Daoy (cell line): ENCODE measurements around the gene MTERF2. TPM values are rescaled to one million over a fixed set of nuclear protein-coding genes. Genes with fewer than 3 reads are reported as not detected.

ENCODE experiments used
- DNase-seq: peaks from one replicate; pipeline ENCODE4 v3.0.0-alpha.2; 2015; ENCODE audit warnings: low read depth
- total RNA-seq: library from RNA; depleted of rRNA; stranded (reverse); fragments of >200 nt; shearing (Covaris generic); gene quantifications from 2 replicates; pipeline ENCODE4 v1.2.3, GENCODE V29; 2014

Gene MTERF2
- total RNA-seq, 1 experiment from 2014 or later: 7.5 TPM

- no peak for DNase-seq
These were observed 7.8 kb upstream of the MTERF2 start for GRCh38 chr12:106994579-106995220.

GRCh38 chr12:106987846-106988245 lies 900 bp upstream of the MTERF2 start:
- DNase-seq: no peak

DNA sequence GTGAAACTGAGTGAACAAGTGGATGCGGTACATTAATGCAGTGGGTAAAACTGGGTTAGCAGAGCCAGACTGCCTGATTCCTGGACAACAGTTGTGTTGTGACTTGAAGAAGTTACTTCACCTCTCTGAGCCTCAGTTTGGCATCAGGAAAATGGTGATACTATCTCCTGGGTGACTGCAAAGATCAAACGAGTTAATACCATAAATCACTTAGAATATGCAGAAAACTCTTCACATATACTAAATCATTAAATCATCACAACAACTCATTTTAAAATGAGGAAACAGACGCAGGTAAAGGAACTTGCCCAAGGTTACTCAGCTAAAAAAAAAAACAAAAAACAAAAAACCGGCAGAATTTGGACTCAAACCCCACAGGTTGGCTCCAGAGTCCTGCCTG lies 811 bp downstream of the MTERF2 start:
- DNase-seq: no peak

GRCh38 chr12:106985479-106985878 lies 1.5 kb downstream of the MTERF2 start:
- DNase-seq: no peak

DNA sequence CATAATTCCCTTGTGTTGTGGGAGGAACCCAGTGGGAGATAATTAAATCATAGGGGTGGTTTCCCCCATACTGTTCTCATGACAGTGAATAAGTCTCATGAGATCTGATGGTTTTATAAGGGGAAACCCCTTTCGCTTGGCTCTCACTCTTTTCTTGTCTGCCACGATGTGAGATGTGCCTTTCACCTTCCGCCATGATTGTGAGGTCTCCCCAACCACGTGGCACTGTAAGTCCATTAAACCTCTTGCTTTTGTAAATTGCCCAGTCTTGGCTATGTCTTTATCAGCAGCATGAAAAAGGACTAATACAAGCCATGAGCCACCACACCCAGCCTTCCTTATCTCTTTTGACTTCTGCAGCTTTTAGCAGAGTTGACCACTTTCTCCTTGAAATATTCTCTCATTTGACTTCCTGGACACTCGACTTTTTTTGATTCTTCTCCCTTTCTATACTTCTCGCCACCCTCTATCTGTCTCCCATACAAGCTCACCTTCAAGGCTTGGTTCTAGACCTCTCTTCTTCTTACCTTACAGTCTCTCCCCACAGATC lies 2.3 kb downstream of the MTERF2 start:
- DNase-seq: no peak

GRCh38 chr12:106982229-106982628 lies 4.7 kb downstream of the MTERF2 start:
- DNase-seq: no peak

DNA sequence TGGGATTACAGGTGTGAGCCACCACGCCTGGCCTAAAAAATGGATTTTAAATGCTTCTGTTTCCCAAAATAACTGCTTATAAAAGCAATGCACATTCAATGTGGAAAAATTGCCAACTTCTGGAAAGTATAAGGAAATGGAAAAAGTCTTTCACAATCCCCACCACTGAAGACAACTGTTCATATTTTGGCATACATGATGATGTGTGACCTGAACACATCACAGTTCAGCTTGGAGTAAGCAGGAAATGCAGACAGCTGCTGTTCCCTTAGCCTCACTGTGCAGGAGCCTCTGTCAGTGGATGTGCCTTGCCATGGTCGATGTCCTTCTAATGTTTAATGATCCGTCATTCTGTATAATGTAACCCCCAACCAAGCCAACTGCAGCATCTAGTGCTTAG lies 5.2 kb downstream of the MTERF2 start:
- no peak for DNase-seq

DNA sequence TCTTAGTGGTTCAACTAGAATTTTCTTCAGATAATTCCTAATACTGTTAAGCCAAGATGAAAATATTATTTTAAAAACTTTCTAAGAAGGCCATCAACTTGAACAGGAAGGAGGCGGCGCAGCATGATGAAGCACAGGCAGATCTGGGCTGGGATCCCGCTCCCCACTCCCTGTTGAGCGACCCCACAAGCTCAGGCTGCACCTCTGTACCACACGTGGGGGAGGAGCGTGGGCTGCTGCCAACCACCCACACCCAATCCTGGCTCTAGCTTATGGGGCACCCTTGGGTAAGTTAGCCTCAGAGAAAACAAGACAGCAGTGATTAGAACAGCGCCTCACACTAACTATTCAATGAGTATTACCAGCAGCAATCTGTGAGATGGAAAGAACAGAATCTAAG lies 6.0 kb downstream of the MTERF2 start:
- no peak for DNase-seq

GRCh38 chr12:106978035-106978800 lies 8.7 kb downstream of the MTERF2 start:
- DNase-seq: peak; percentile 54

DNA sequence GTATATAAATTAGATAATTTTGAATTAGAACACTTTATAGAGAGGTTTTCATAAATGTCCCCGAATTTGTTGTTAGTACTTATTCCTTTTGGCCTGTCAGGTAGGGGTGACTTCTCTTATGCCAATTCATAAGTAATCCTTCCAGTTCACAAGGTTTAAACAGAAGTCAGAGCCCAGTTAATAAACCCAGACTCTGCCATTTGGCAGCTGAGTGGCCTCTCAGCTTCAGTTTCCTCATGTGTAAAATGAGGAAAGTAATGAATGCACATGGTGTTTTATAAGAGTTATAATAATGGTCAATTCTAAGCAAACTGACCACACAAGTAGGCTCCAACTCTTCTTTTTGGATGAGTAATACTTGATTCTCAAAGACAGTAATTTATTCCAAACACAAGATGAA lies 10.3 kb downstream of the MTERF2 start:
- no peak for DNase-seq

DNA sequence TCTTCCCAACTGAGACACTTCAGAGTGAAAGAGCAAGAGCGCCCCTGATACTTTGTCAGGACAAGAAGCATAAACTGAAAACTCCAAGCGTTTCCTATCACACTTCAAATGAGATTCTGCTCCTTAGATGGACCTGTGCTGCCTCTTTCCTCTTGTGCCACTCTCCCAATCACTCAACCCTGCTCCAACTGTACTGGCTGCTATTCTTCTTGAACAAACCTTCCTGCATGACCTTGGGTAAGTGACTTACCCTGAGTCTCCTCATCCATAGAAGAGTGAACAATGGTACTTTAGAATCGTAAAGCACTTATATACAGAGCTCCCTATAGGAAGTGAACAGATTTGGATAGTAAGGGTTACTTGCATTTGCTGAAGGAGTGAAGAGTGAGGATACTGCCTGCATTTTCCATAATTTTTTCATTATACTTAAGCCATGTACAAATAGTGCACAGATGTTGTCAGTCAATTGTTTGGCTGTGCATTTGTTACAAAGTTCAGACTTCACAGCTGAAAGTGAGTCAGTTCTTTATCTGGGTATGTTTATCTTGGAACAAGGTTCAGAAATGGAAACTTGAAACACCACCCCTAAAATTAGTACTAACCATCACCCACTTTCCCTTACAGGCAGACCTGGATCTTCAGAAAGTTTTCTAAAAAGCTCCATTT lies 10.8 kb downstream of the MTERF2 start:
- peak; percentile 40 for DNase-seq

- peak; percentile 21 for DNase-seq
These were observed 11.8 kb downstream of the MTERF2 start for GRCh38 chr12:106975098-106975497.

- no peak for DNase-seq
These were observed 12.4 kb downstream of the MTERF2 start for GRCh38 chr12:106974511-106974910.

DNA sequence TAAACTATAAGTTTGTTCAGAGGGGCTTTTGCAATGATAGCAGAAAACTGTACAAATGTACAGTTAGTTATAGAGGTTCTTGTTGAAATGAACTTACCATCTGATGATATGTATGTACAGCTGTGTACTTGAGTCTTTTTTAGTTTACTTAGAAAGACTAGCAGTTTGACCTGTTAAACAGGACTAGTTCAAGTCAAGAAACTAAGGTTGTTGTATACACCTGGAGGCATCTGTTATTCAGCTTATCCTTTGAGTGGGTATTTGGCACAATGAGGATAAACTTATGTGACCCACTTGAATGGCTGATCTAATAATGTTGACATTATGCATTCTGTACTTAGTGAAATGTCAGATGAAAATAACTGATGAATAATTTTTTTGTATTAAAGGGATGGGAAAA lies 13.4 kb downstream of the MTERF2 start:
- DNase-seq: no peak

- DNase-seq: no peak
These were observed 15.9 kb downstream of the MTERF2 start for GRCh38 chr12:106971065-106971464.

DNA sequence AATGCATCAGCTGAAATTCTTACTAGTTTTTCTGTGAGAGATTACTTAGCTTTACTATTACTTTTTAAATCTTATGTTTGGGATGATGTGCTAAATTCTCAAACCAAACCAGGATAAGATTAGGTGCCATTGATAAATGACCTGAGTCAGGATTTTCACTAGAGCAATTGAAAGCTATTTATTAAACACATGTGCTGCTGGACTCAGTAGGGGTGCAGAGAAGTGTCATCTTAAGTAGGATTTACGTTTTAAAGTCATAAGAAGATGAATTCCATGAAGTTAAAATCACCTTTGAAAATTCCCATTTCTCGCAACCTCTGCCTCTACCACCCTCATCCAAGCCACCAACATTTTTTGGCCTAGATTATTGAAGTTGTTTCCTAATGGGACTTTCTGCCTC lies 22.4 kb downstream of the MTERF2 start:
- DNase-seq: no peak

- DNase-seq: no peak
These were observed 24.7 kb downstream of the MTERF2 start for GRCh38 chr12:106962286-106962685.

- no peak for DNase-seq
These were observed 26.5 kb downstream of the MTERF2 start for GRCh38 chr12:106960443-106960842.

- DNase-seq: no peak
These were observed 29.4 kb downstream of the MTERF2 start for GRCh38 chr12:106957583-106957982.

DNA sequence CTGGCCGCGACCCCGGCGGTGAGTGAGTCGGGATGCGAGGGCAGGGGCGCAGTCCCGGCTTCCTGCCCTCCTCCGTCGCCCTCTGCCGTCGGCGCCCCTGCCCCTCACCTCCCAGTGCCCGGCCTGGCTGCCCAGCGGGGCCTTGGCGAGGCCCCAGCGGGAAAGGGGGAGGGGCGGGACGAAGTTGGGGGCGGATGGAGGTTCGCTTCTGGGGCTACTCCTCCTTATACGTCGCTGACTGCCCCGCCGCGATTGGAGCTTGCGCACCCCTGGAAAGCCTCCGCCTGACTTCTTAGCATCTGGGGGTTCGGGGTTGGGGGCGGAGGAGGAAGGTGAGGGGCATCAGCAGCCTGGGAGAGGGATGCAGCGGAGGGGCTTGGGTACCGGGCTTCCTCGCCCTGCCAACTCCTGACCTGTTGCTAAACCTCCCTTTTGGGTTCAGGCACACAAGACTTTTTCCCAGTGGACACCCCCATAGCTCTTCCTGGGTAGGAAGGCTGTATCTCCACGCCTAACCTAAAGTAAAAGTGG lies 30.8 kb downstream of the MTERF2 start:
- peak; percentile 78 for DNase-seq

- DNase-seq: peak; percentile 99
These were observed 31.4 kb downstream of the MTERF2 start, which contains the start of gene TMEM263 for GRCh38 chr12:106955377-106956047. Gene TMEM263, plus strand, starts transcription at chr12:106955907. Its CDS starts 11,210 bp downstream, at chr12:106967117.
